OCI-LY3 (cell line): ENCODE data around the gene OR5H6.

Experiments
- H2AFZ ChIP-seq: fragments of 200-600, 300-600 bp; shearing (Covaris generic); 2 replicates; pipeline ENCODE4 v1.6.0; 2014; ENCODE audit warnings: antibody characterized with exemption, low read depth, low read length
- H3K27ac ChIP-seq: fragments of 200-600, 300-600 bp; sonication (generic); 2 replicates; pipeline ENCODE4 v1.5.1; 2014; ENCODE audit warnings: mild to moderate bottlenecking, low read length, moderate library complexity, mixed read lengths
- H3K27me3 ChIP-seq: fragments of 200-600, 300-600 bp; sonication (generic); 2 replicates; pipeline ENCODE4 v1.6.1; 2014; ENCODE audit warnings: low read depth, low read length, mixed read lengths
- H3K36me3 ChIP-seq: fragments of 200-600, 300-600 bp; sonication (generic); replicated peaks from 2 replicates; pipeline ENCODE3; 2014; ENCODE audit warnings: low read depth, low read length, mixed read lengths
- H3K4me1 ChIP-seq: fragments of 300-600, 200-600 bp; sonication (generic); 2 replicates; pipeline ENCODE4 v1.6.1; 2014; ENCODE audit warnings: low read length, mixed read lengths
- H3K4me2 ChIP-seq: fragments of 200-600, 300-600 bp; sonication (generic); 2 replicates; pipeline ENCODE4 v1.6.1; 2014; ENCODE audit warnings: low read length, mixed read lengths
- H3K4me3 ChIP-seq: fragments of 300-600, 200-600 bp; sonication (generic); 2 replicates; pipeline ENCODE4 v1.5.1; 2014; ENCODE audit warnings: antibody characterized with exemption, mild to moderate bottlenecking, low read length, moderate library complexity
- H3K79me2 ChIP-seq: fragments of 300-600, 200-600 bp; shearing (Covaris generic); 2 replicates; pipeline ENCODE4 v1.6.1; 2014; ENCODE audit warnings: mild to moderate bottlenecking, low read length, mixed read lengths
- H3K9ac ChIP-seq: fragments of 300-600, 200-600 bp; shearing (Covaris generic); 2 replicates; pipeline ENCODE4 v1.6.0; 2014; ENCODE audit warnings: mild to moderate bottlenecking, low read length, moderate library complexity
- H3K9me3 ChIP-seq: fragments of 200-600, 300-600 bp; shearing (Covaris generic); 2 replicates; pipeline ENCODE4 v1.6.1; 2014; ENCODE audit warnings: low read length, mixed read lengths; ENCODE audit not compliant: insufficient read depth
- H4K20me1 ChIP-seq: fragments of 200-600, 300-600 bp; sonication (generic); 2 replicates; pipeline ENCODE4 v1.6.1; 2016; ENCODE audit warnings: low read length, mixed read lengths; ENCODE audit not compliant: insufficient read depth
- CTCF ChIP-seq: fragments of 200-600, 300-600 bp; sonication (generic); IDR thresholded peaks from 2 replicates; pipeline ENCODE4 v1.5.1; 2014; ENCODE audit warnings: antibody characterized with exemption, low read length, low read depth
- EZH2phosphoT487 ChIP-seq: fragments of 200-600 bp; shearing (Covaris generic); IDR thresholded peaks from 2 replicates; pipeline ENCODE4 v1.6.1; 2018; ENCODE audit warnings: antibody characterized with exemption, mixed run types, low read depth

OR5H6 gene

GRCh38 chr3:98291332-98291957 lies 27.4 kb downstream of the OR5H6 start:
- Histone ChIP-seq H3K36me3 (no peaks in the 10 kb centered on the region), H3K79me2 (no peaks in the 10 kb centered on the region), H3K4me2 (no peak overlapping the region), H4K20me1 (no peaks in the 10 kb centered on the region), H3K27ac (no peak overlapping the region), H3K27me3 (no peaks in the 10 kb centered on the region), H3K4me3 (no peak overlapping the region), H3K9ac (no peak overlapping the region), H3K4me1 (no peaks in the 10 kb centered on the region), H2AFZ (no peak overlapping the region), H3K9me3 (no peaks in the 10 kb centered on the region)
- TF ChIP-seq EZH2phosphoT487 (no peak), CTCF (no peak)
